CD4-positive, alpha-beta T cell (primary cell): Measurements from ENCODE around the gene TOM1L2. TPM values are rescaled to one million over a fixed set of nuclear protein-coding genes. Genes with fewer than 3 reads are reported as not detected.

Experiments
- ATAC-seq: fragments of 200-7000 bp; cut with Tn5 transposase; one replicate; pipeline ENCODE4 v1.10.0; 2022; ENCODE audit warnings: mild to moderate bottlenecking; ENCODE audit not compliant: poor library complexity
- CTCF ChIA-PET: fragments of 350-600 bp; sonication (Branson Sonifier 250); formaldehyde crosslinking; loops from one replicate; lab custom pipeline; 2021; ENCODE audit warnings: antibody characterized with exemption, inconsistent platforms; lab: Charles Lee
- POLR2A ChIA-PET: fragments of 350-600 bp; sonication (Branson Sonifier 250); formaldehyde crosslinking; loops from one replicate; lab custom pipeline; 2021; ENCODE audit warnings: antibody characterized with exemption, inconsistent platforms; lab: Charles Lee
- DNase-seq, 14 experiments: peaks; one replicate each; pipeline ENCODE4 v3.0.0-alpha.2; 2013 to 2020; ENCODE audit warnings: mixed read lengths in 2 of 14
- H3K27ac ChIP-seq, 2 donors: one replicate each; pipeline versions ENCODE4 v1.5.1 to v1.7.0; 2013; ENCODE audit warnings: low read length in 2 of 2, low read depth in 1 of 2, mild to moderate bottlenecking in 1 of 2
- H3K27me3 ChIP-seq, 2 experiments: 1 replicate in 1 of 2; 2 replicates in 1 of 2; pipeline versions ENCODE4 v1.6.1 to v1.7.0; 2013; ENCODE audit warnings: low read length in 2 of 2, control low read depth in 1 of 2, mild to moderate bottlenecking in 1 of 2, moderate library complexity in 1 of 2; ENCODE audit not compliant: insufficient read depth in 2 of 2, control insufficient read depth in 1 of 2
- H3K36me3 ChIP-seq: one replicate; pipeline ENCODE4 v1.6.1; 2013; ENCODE audit warnings: low read length, control low read depth; ENCODE audit not compliant: insufficient read depth
- H3K4me1 ChIP-seq: one replicate; pipeline ENCODE4 v1.6.1; 2013; ENCODE audit warnings: low read length, control low read depth; ENCODE audit not compliant: insufficient read depth
- H3K4me3 ChIP-seq: one replicate; pipeline ENCODE4 v1.5.1; 2013; ENCODE audit warnings: mild to moderate bottlenecking, low read length, moderate library complexity
- H3K9me3 ChIP-seq, 2 experiments: 1 replicate in 1 of 2; 2 replicates in 1 of 2; pipeline versions ENCODE4 v1.6.1 to v1.7.0; 2013; ENCODE audit warnings: low read length in 2 of 2, mild to moderate bottlenecking in 2 of 2, control low read depth in 1 of 2, moderate library complexity in 1 of 2; ENCODE audit not compliant: control insufficient read depth in 1 of 2, insufficient read depth in 1 of 2
- H3K27ac Mint-ChIP-seq: one replicate; pipeline ENCODE4 v1.8.0; 2020; ENCODE audit warnings: mixed read lengths
- H3K27me3 Mint-ChIP-seq: one replicate; pipeline ENCODE4 v1.8.0; 2021; ENCODE audit warnings: mixed read lengths
- H3K36me3 Mint-ChIP-seq: one replicate; pipeline ENCODE4 v1.8.0; 2021; ENCODE audit warnings: low read depth, mixed read lengths
- H3K4me1 Mint-ChIP-seq: one replicate; pipeline ENCODE4 v1.8.0; 2021; ENCODE audit warnings: low read depth, mixed read lengths
- H3K4me3 Mint-ChIP-seq: one replicate; pipeline ENCODE4 v1.8.0; 2020; ENCODE audit warnings: mild to moderate bottlenecking, mixed read lengths
- H3K9me3 Mint-ChIP-seq: one replicate; pipeline ENCODE4 v1.8.0; 2020; ENCODE audit warnings: mixed read lengths
- CTCF ChIP-seq: fragments of 200-600 bp; IDR thresholded peaks from one replicate; pipeline ENCODE4 v1.8.0; 2022; ENCODE audit warnings: antibody characterized with exemption, mild to moderate bottlenecking
- intact Hi-C, 2 experiments: fragments of 100-400 bp; cut with DNase I in 1 of 2; cut with micrococcal nuclease in 1 of 2; formaldehyde crosslinking; loops; one replicate each; pipeline versions ENCODE4 v1.15.1 to v1.9.0; 2023 to 2025; cut with DNase I, micrococcal nuclease
- total RNA-seq, 174 experiments: library from RNA in 2 of 174; stranded (reverse) in 2 of 174; gene quantifications; one replicate each; pipeline ENCODE4 v1.2.3 and lab custom pipeline; 2021 to 2026

The TOM1L2 gene
- total RNA-seq, 2 experiments from 2014 or later: 28.5 to 30.5 TPM

GRCh38 chr17:17964710-17965109, 7.5 kb downstream of the TOM1L2 start:
- ChIA-PET POLR2A (no interaction called here), CTCF (no interaction called here)
- Histone ChIP-seq H3K36me3 (peaks cover 5% of the 10 kb centered on the region), H3K4me3 (no peak overlapping the region), H3K27ac (no peak overlapping the region), H3K4me1 (peaks cover 10% of the 10 kb centered on the region), H3K27me3 (no peaks in the 10 kb centered on the region), H3K9me3 (no peaks in the 10 kb centered on the region)
- Mint-ChIP-seq H3K9me3 (no peaks in the 10 kb centered on the region), H3K36me3 (peaks cover 15% of the 10 kb centered on the region), H3K27me3 (no peaks in the 10 kb centered on the region), H3K4me1 (peaks cover 72% of the 10 kb centered on the region), H3K4me3 (no peak overlapping the region), H3K27ac (no peak overlapping the region)
- DNase-seq (no peak), ATAC-seq (no peak)
- TF ChIP-seq CTCF: no peak
- intact Hi-C loops: no loop called here

DNA sequence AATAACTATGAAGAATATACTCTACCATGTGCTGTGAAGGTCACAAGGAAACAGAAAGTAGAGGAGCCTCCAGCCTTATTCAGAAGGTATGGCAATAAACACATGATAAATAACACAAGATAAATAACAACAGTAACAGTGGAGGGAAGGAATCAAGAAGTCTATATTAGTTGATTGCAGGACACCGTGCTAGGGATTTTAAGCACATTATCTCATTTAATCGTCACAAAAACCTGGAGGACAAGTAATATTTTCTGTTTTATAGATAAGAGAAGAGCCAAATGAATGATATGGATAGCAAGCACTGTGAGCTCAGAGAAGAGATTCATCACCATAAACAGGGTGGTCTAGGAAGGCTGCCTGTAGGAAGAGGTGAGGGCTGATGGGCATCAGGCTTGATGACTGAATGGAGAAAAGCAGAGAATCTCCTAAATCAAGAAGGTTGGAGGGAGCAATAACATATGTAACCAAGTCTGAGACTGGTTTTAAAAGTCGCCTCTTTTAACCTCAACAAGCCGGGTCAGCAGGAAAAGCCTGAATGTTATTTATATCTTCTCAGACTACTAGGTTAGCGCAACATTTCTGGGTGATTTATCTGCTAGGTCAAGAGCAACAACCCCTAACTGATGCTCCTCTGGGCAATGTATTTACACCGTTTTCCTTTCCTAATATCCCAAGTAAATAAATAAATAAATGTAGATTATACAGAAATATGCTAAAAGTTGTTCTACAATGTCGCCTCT, 8.3 kb downstream of the TOM1L2 start:
- Mint-ChIP-seq H3K9me3 (no peaks in the 10 kb centered on the region), H3K36me3 (peaks cover 12% of the 10 kb centered on the region), H3K27me3 (no peaks in the 10 kb centered on the region), H3K4me3 (no peak overlapping the region), H3K27ac (peak overlapping the region; percentile 2), H3K4me1 (peaks cover 75% of the 10 kb centered on the region)
- peaks cover 5% of the 10 kb centered on the region for H3K36me3 ChIP-seq
- H3K27ac ChIP-seq: no peak overlapping the region
- ATAC-seq: no peak
- ChIA-PET POLR2A (interaction anchor here (1.3 kb wide), 1 partner anchor 9 kb away, joined by 8 read pairs; the partner anchor contains the start of genes DRC3 and TOM1L2), CTCF (no interaction called here)
- intact Hi-C loops: no loop called here
- no peak overlapping the region for H3K4me3 ChIP-seq
- no peaks in the 10 kb centered on the region for H3K27me3 ChIP-seq
- no peak for TF ChIP-seq CTCF
- peaks cover 17% of the 10 kb centered on the region for H3K4me1 ChIP-seq
- DNase-seq: no peak
- H3K9me3 ChIP-seq: no peaks in the 10 kb centered on the region

DNA sequence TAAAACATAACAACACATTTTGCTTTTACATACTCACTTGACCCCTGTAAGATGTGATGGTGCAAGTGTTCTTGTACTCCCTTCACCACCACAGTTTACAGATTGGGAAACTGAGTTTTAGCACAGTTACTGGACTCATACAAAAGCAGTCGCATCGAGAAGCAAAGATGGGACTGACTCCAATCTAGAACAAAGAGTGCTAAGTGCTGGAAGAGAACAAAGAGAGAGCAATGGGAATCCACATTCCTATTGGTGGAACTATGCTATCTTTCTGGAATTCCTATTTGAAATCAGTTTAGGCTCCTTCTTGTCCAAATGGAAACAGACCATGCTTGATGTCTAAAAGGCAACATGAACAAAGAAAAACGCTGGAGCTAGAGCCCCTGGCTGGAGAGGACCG, 9.1 kb downstream of the TOM1L2 start:
- Histone ChIP-seq H3K27me3 (no peaks in the 10 kb centered on the region), H3K9me3 (no peaks in the 10 kb centered on the region), H3K4me3 (no peak overlapping the region), H3K4me1 (peaks cover 25% of the 10 kb centered on the region), H3K36me3 (peaks cover 5% of the 10 kb centered on the region), H3K27ac (no peak overlapping the region)
- peaks cover 78% of the 10 kb centered on the region for H3K4me1 Mint-ChIP-seq
- H3K9me3 Mint-ChIP-seq: no peaks in the 10 kb centered on the region
- no peak for TF ChIP-seq CTCF
- H3K27ac Mint-ChIP-seq: no peak overlapping the region
- POLR2A ChIA-PET: interaction anchor here (1.3 kb wide), 1 partner anchor 10 kb away, joined by 8 read pairs; the partner anchor contains the start of genes DRC3 and TOM1L2
- CTCF ChIA-PET: no interaction called here
- H3K4me3 Mint-ChIP-seq: no peak overlapping the region
- ATAC-seq: no peak
- no peaks in the 10 kb centered on the region for H3K27me3 Mint-ChIP-seq
- peaks cover 12% of the 10 kb centered on the region for H3K36me3 Mint-ChIP-seq
- DNase-seq: no peak
- intact Hi-C loops: no loop called here
